GM12878 (cell line): ENCODE measurements around the gene PTPRN2. TPM values are rescaled to one million over a fixed set of nuclear protein-coding genes. Genes with fewer than 3 reads are reported as not detected.

ENCODE experiments used
- ATAC-seq: fragments of 200-7000 bp; cut with Tn5 transposase; 3 replicates; pipeline ENCODE4 v1.9.1; 2020; ENCODE audit warnings: mild to moderate bottlenecking, moderate library complexity
- BruUV-seq: library from RNA; stranded (reverse); fragments of 400-500 nt; replicated peaks from 2 replicates; lab custom pipeline; 2021; lab: Mats Ljungman, UMichigan
- CTCF ChIA-PET: fragments of 300-600 bp; sonication (Branson Sonifier 250); formaldehyde crosslinking; extraction: SDS; loops from one replicate; lab custom pipeline; 2021; ENCODE audit warnings: inconsistent platforms; lab: Yijun Ruan, JAX
- POLR2A ChIA-PET: fragments of 350-600 bp; formaldehyde crosslinking; extraction: SDS; loops from one replicate; lab custom pipeline; 2021; ENCODE audit warnings: inconsistent platforms; lab: Charles Lee
- RAD21 ChIA-PET: fragments of 300-600 bp; sonication (Branson Sonifier 250); formaldehyde crosslinking; loops from one replicate; lab custom pipeline; 2023; ENCODE audit warnings: antibody characterized with exemption; ENCODE audit not compliant: unreplicated experiment; lab: Charles Lee
- SMC1A ChIA-PET: fragments of 300-600 bp; sonication (Branson Sonifier 250); formaldehyde crosslinking; loops from one replicate; lab custom pipeline; 2023; ENCODE audit not compliant: unreplicated experiment, uncharacterized antibody; lab: Charles Lee
- DNase-seq: peaks from one replicate; pipeline ENCODE4 v3.0.0-alpha.2; 2011; ENCODE audit warnings: low read depth, low spot score
- FAIRE-seq: peaks from 3 replicates; lab custom pipeline; 2011; peaks lifted over from hg19 to GRCh38; lab: Jason Lieb, UNC
- H2AFZ ChIP-seq: 2 replicates; pipeline ENCODE4 v1.6.0; 2011; ENCODE audit warnings: low read depth, low read length, control low read depth; ENCODE audit not compliant: control insufficient read depth
- H3K27ac ChIP-seq: 2 replicates; pipeline ENCODE4 v1.5.1; 2011; ENCODE audit warnings: control low read depth; ENCODE audit not compliant: control insufficient read depth, insufficient read depth
- H3K27me3 ChIP-seq, 2 experiments: replicated peaks in 1 of 2; 2 replicates each; pipeline versions ENCODE4 v1.6.0 to v1.6.1; 2011; ENCODE audit warnings: low read length in 1 of 2; ENCODE audit not compliant: control insufficient read depth in 2 of 2, insufficient read depth in 2 of 2
- H3K36me3 ChIP-seq, 2 experiments: 2 replicates each; pipeline ENCODE4 v1.5.1; 2011; ENCODE audit warnings: low read length in 1 of 2; ENCODE audit not compliant: control insufficient read depth in 2 of 2, insufficient read depth in 2 of 2
- H3K4me1 ChIP-seq: 2 replicates; pipeline ENCODE4 v1.6.1; 2011; ENCODE audit warnings: mild to moderate bottlenecking, low read length, moderate library complexity, mixed read lengths; ENCODE audit not compliant: control insufficient read depth, insufficient read depth
- H3K4me2 ChIP-seq: 2 replicates; pipeline ENCODE4 v1.6.0; 2011; ENCODE audit warnings: control low read depth; ENCODE audit not compliant: control insufficient read depth, insufficient read depth
- H3K4me3 ChIP-seq: fragments of 200-600 bp; sonication (generic); 2 replicates; pipeline ENCODE4 v1.5.1; 2016
- H3K79me2 ChIP-seq: 2 replicates; pipeline ENCODE4 v1.6.0; 2011; ENCODE audit warnings: low read length; ENCODE audit not compliant: control insufficient read depth, insufficient read depth
- H3K9ac ChIP-seq: 2 replicates; pipeline ENCODE4 v1.8.0; 2011; ENCODE audit warnings: low read length, control low read depth, mixed read lengths; ENCODE audit not compliant: control insufficient read depth, insufficient read depth
- H3K9me3 ChIP-seq: replicated peaks from 3 replicates; pipeline ENCODE4 v1.5.1; 2011; ENCODE audit warnings: mild to moderate bottlenecking, low read length; ENCODE audit not compliant: control insufficient read depth, insufficient read depth
- H4K20me1 ChIP-seq: 2 replicates; pipeline ENCODE4 v1.6.0; 2011; ENCODE audit not compliant: control insufficient read depth, insufficient read depth
- HDAC6 ChIP-seq: fragments of 200-600 bp; sonication (generic); IDR thresholded peaks from one replicate; pipeline ENCODE4 v1.8.0; 2017; ENCODE audit warnings: antibody characterized with exemption; ENCODE audit not compliant: unreplicated experiment
- MTA3 ChIP-seq: IDR thresholded peaks from 2 replicates; pipeline ENCODE4 v1.6.1; 2012; ENCODE audit warnings: low read length, inconsistent platforms, borderline replicate concordance
- PML ChIP-seq: IDR thresholded peaks from 2 replicates; pipeline ENCODE4 v1.6.1; 2012; ENCODE audit warnings: low read length, inconsistent platforms
- POLR2AphosphoS2 ChIP-seq: IDR thresholded peaks from 2 replicates; pipeline ENCODE4 v1.6.1; 2011; ENCODE audit warnings: low read depth, mild to moderate bottlenecking, low read length, improper control_type of control experiment, moderate library complexity
- ZNF217 ChIP-seq: fragments of 450-650 bp; IDR thresholded peaks from 2 replicates; pipeline ENCODE4 v1.6.1; 2017; ENCODE audit warnings: antibody characterized with exemption, mild to moderate bottlenecking
- WGBS: methylation state at CpG from one replicate; pipeline ENCODE4 v1.1.6; 2016; ENCODE audit warnings: low lambda C conversion rate; ENCODE audit not compliant: insufficient replicate concordance, insufficient coverage; ENCODE audit errors: missing lambda C conversion rate; 5-methylcytosine and 5-hydroxymethylcytosine counted together
- in situ Hi-C: fragments of 300-500 bp; cut with MboI; formaldehyde crosslinking; loops from 9 replicates; pipeline ENCODE4 v1.14.3; 2018; ENCODE audit warnings: mixed read lengths
- intact Hi-C: fragments of 100-400 bp; cut with micrococcal nuclease; formaldehyde crosslinking; loops from one replicate; pipeline ENCODE4 v1.14.2; 2022; ENCODE audit not compliant: unreplicated experiment
- polyA plus RNA-seq, 11 experiments: library from polyadenylated mRNA; depleted of rRNA in 4 of 11; unstranded in 6 of 11; stranded (reverse) in 5 of 11; fragments of >200 nt; fragmentation: Nextera tagmentation in 4 of 11; fragmentation: Illumina TruSeq in 1 of 11; extraction: Ambion mirVana in 4 of 11; extraction: Trizol in 1 of 11; gene quantifications; 1 replicate in 1 of 11; 2 replicates in 10 of 11; pipeline versions ENCODE4 v1.2.1 to v1.2.3, GENCODE V29; 2011 to 2016; ENCODE audit warnings: inconsistent platforms in 2 of 11, missing spikeins in 2 of 11, low read depth in 1 of 11
- total RNA-seq, 4 experiments: library from RNA; depleted of rRNA in 3 of 4; stranded (reverse); fragments of >200 nt in 3 of 4; fragmentation: Illumina TruSeq in 1 of 4; extraction: Trizol in 1 of 4; gene quantifications; 2 replicates each; pipeline versions ENCODE4 v1.2.1 to v1.2.3, GENCODE V29; 2013 to 2021
- TF ChIP-seq, protein P1 (sequence below): IDR thresholded peaks from 2 replicates; pipeline ENCODE4 v1.6.1; 2012; ENCODE audit warnings: low read length, inconsistent platforms
- TF ChIP-seq, protein P2 (sequence below): IDR thresholded peaks from 2 replicates; pipeline ENCODE4 v1.6.1; 2011; ENCODE audit warnings: low read depth, low read length, improper control_type of control experiment, borderline replicate concordance
- TF ChIP-seq, protein P3 (sequence below): fragments of 450-650 bp; IDR thresholded peaks from 2 replicates; pipeline ENCODE4 v1.6.1; 2017; ENCODE audit warnings: mild to moderate bottlenecking, low read depth, inconsistent platforms; ENCODE audit not compliant: poor library complexity, severe bottlenecking
- TF ChIP-seq, protein P4 (sequence below): IDR thresholded peaks from 2 replicates; pipeline ENCODE4 v1.6.1; 2011; ENCODE audit warnings: low read depth, mild to moderate bottlenecking, low read length, moderate library complexity, borderline replicate concordance; ENCODE audit errors: extremely low read depth
- TF ChIP-seq, protein P5 (sequence below): fragments of 450-650 bp; IDR thresholded peaks from 2 replicates; pipeline ENCODE4 v1.6.1; 2018; ENCODE audit warnings: borderline replicate concordance, mild to moderate bottlenecking; ENCODE audit not compliant: partially characterized antibody

Gene PTPRN2
- total and polyA plus RNA-seq, 10 of the 15 experiments (the other 5 are each of a cell fraction or from before 2014, with no cell fraction given), result 5.4 TPM; not detected in 9

DNA sequence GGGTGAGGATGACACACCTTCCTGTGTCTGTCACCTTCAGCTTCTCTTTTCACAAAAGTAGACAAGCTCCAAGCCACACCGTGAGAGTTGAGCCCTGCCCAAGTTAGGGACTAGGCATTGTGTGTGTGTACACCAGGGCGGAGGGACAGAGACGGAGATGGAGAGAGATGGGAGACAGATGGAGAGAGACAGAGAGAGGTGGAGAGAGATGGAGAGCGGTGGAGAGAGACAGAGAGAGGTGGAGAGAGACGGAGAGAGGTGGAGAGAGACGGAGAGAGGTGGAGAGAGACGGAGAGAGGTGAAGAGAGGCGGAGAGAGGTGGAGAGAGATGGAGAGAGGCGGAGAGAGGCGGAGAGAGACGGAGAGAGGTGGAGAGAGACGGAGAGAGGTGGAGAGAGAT, 1043.8 kb downstream of the PTPRN2 start:
- BruUV-seq, result no TSS peak
- no peak for ATAC-seq

More for the DNA sequence above, 1043.8 kb downstream of the PTPRN2 start:
- ChIA-PET RAD21 (no interaction called here), POLR2A (no interaction called here), SMC1A (no interaction called here), CTCF (no interaction called here)
- TF ChIP-seq, protein P1, sequence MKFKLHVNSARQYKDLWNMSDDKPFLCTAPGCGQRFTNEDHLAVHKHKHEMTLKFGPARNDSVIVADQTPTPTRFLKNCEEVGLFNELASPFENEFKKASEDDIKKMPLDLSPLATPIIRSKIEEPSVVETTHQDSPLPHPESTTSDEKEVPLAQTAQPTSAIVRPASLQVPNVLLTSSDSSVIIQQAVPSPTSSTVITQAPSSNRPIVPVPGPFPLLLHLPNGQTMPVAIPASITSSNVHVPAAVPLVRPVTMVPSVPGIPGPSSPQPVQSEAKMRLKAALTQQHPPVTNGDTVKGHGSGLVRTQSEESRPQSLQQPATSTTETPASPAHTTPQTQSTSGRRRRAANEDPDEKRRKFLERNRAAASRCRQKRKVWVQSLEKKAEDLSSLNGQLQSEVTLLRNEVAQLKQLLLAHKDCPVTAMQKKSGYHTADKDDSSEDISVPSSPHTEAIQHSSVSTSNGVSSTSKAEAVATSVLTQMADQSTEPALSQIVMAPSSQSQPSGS, result no peak
- TF ChIP-seq, protein P2, sequence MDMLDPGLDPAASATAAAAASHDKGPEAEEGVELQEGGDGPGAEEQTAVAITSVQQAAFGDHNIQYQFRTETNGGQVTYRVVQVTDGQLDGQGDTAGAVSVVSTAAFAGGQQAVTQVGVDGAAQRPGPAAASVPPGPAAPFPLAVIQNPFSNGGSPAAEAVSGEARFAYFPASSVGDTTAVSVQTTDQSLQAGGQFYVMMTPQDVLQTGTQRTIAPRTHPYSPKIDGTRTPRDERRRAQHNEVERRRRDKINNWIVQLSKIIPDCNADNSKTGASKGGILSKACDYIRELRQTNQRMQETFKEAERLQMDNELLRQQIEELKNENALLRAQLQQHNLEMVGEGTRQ, result no peak
- TF ChIP-seq HDAC6, result no peak
- no peak for TF ChIP-seq MTA3
- TF ChIP-seq ZNF217, result no peak
- TF ChIP-seq POLR2AphosphoS2, result no peak
- TF ChIP-seq, protein P3, sequence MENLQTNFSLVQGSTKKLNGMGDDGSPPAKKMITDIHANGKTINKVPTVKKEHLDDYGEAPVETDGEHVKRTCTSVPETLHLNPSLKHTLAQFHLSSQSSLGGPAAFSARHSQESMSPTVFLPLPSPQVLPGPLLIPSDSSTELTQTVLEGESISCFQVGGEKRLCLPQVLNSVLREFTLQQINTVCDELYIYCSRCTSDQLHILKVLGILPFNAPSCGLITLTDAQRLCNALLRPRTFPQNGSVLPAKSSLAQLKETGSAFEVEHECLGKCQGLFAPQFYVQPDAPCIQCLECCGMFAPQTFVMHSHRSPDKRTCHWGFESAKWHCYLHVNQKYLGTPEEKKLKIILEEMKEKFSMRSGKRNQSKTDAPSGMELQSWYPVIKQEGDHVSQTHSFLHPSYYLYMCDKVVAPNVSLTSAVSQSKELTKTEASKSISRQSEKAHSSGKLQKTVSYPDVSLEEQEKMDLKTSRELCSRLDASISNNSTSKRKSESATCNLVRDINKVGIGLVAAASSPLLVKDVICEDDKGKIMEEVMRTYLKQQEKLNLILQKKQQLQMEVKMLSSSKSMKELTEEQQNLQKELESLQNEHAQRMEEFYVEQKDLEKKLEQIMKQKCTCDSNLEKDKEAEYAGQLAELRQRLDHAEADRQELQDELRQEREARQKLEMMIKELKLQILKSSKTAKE, result no peak
- TF ChIP-seq, protein P4, sequence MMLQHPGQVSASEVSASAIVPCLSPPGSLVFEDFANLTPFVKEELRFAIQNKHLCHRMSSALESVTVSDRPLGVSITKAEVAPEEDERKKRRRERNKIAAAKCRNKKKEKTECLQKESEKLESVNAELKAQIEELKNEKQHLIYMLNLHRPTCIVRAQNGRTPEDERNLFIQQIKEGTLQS, result no peak
- TF ChIP-seq, protein P5, sequence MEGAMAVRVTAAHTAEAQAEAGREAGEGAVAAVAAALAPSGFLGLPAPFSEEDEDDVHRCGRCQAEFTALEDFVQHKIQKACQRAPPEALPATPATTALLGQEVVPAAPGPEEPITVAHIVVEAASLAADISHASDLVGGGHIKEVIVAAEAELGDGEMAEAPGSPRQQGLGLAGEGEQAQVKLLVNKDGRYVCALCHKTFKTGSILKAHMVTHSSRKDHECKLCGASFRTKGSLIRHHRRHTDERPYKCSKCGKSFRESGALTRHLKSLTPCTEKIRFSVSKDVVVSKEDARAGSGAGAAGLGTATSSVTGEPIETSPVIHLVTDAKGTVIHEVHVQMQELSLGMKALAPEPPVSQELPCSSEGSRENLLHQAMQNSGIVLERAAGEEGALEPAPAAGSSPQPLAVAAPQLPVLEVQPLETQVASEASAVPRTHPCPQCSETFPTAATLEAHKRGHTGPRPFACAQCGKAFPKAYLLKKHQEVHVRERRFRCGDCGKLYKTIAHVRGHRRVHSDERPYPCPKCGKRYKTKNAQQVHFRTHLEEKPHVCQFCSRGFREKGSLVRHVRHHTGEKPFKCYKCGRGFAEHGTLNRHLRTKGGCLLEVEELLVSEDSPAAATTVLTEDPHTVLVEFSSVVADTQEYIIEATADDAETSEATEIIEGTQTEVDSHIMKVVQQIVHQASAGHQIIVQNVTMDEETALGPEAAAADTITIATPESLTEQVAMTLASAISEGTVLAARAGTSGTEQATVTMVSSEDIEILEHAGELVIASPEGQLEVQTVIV, result no peak
- no peak for TF ChIP-seq PML
- H3K27ac ChIP-seq, result no peak overlapping the region
- no peaks in the 10 kb centered on the region; the same call in 2 of the 3 replicates for H3K9me3 ChIP-seq
- no peak overlapping the region for H3K4me3 ChIP-seq
- H3K4me1 ChIP-seq, result no peaks in the 10 kb centered on the region
- H3K79me2 ChIP-seq, result no peaks in the 10 kb centered on the region
- DNase-seq (no peak), FAIRE-seq (no peak)
- WGBS, result 74% methylated on average over 11 of the region's 12 CpGs
- H3K27me3 ChIP-seq, result no peaks in the 10 kb centered on the region
- no peak overlapping the region for H2AFZ ChIP-seq
- H3K36me3 ChIP-seq, result no peaks in the 10 kb centered on the region
- H3K9ac ChIP-seq, result no peak overlapping the region
- no peak overlapping the region for H3K4me2 ChIP-seq
- intact Hi-C loops, result no loop called here
- H4K20me1 ChIP-seq, result no peaks in the 10 kb centered on the region
- in situ Hi-C loops, result no loop called here
